OCI-LY3 (cell line): Measurements from ENCODE around the gene USP14.

Experiments used
- H2AFZ ChIP-seq: fragments of 200-600, 300-600 bp; shearing (Covaris generic); 2 replicates; pipeline ENCODE4 v1.6.0; 2014; ENCODE audit warnings: antibody characterized with exemption, low read depth, low read length
- H3K27ac ChIP-seq: fragments of 200-600, 300-600 bp; sonication (generic); 2 replicates; pipeline ENCODE4 v1.5.1; 2014; ENCODE audit warnings: mild to moderate bottlenecking, low read length, moderate library complexity, mixed read lengths
- H3K27me3 ChIP-seq: fragments of 200-600, 300-600 bp; sonication (generic); 2 replicates; pipeline ENCODE4 v1.6.1; 2014; ENCODE audit warnings: low read depth, low read length, mixed read lengths
- H3K36me3 ChIP-seq: fragments of 200-600, 300-600 bp; sonication (generic); replicated peaks from 2 replicates; pipeline ENCODE3; 2014; ENCODE audit warnings: low read depth, low read length, mixed read lengths
- H3K4me1 ChIP-seq: fragments of 300-600, 200-600 bp; sonication (generic); 2 replicates; pipeline ENCODE4 v1.6.1; 2014; ENCODE audit warnings: low read length, mixed read lengths
- H3K4me2 ChIP-seq: fragments of 200-600, 300-600 bp; sonication (generic); 2 replicates; pipeline ENCODE4 v1.6.1; 2014; ENCODE audit warnings: low read length, mixed read lengths
- H3K4me3 ChIP-seq: fragments of 300-600, 200-600 bp; sonication (generic); 2 replicates; pipeline ENCODE4 v1.5.1; 2014; ENCODE audit warnings: antibody characterized with exemption, mild to moderate bottlenecking, low read length, moderate library complexity
- H3K79me2 ChIP-seq: fragments of 300-600, 200-600 bp; shearing (Covaris generic); 2 replicates; pipeline ENCODE4 v1.6.1; 2014; ENCODE audit warnings: mild to moderate bottlenecking, low read length, mixed read lengths
- H3K9ac ChIP-seq: fragments of 300-600, 200-600 bp; shearing (Covaris generic); 2 replicates; pipeline ENCODE4 v1.6.0; 2014; ENCODE audit warnings: mild to moderate bottlenecking, low read length, moderate library complexity
- H3K9me3 ChIP-seq: fragments of 200-600, 300-600 bp; shearing (Covaris generic); 2 replicates; pipeline ENCODE4 v1.6.1; 2014; ENCODE audit warnings: low read length, mixed read lengths; ENCODE audit not compliant: insufficient read depth
- H4K20me1 ChIP-seq: fragments of 200-600, 300-600 bp; sonication (generic); 2 replicates; pipeline ENCODE4 v1.6.1; 2016; ENCODE audit warnings: low read length, mixed read lengths; ENCODE audit not compliant: insufficient read depth
- CTCF ChIP-seq: fragments of 200-600, 300-600 bp; sonication (generic); IDR thresholded peaks from 2 replicates; pipeline ENCODE4 v1.5.1; 2014; ENCODE audit warnings: antibody characterized with exemption, low read length, low read depth
- EZH2phosphoT487 ChIP-seq: fragments of 200-600 bp; shearing (Covaris generic); IDR thresholded peaks from 2 replicates; pipeline ENCODE4 v1.6.1; 2018; ENCODE audit warnings: antibody characterized with exemption, mixed run types, low read depth

USP14 gene

GRCh38 chr18:213505-213904 lies 55.1 kb downstream of the USP14 start:
- Histone ChIP-seq H3K36me3 (peaks cover 84% of the 10 kb centered on the region), H3K9me3 (peaks cover 7% of the 10 kb centered on the region), H3K27me3 (no peaks in the 10 kb centered on the region), H2AFZ (no peak overlapping the region), H3K9ac (no peak overlapping the region), H3K4me2 (no peak overlapping the region), H3K4me1 (no peaks in the 10 kb centered on the region), H3K79me2 (no peaks in the 10 kb centered on the region; the same call in 1 of the 2 replicates), H4K20me1 (no peaks in the 10 kb centered on the region), H3K4me3 (no peak overlapping the region), H3K27ac (no peak overlapping the region)
- TF ChIP-seq EZH2phosphoT487 (no peak), CTCF (no peak)

- Histone ChIP-seq H3K4me3 (no peak overlapping the region), H4K20me1 (no peaks in the 10 kb centered on the region)
Observed at GRCh38 chr18:213966-214365, 55.6 kb downstream of the USP14 start.

GRCh38 chr18:215448-216010 lies 57.2 kb downstream of the USP14 start:
- no peaks in the 10 kb centered on the region for H4K20me1 ChIP-seq
- H3K27ac ChIP-seq: no peak overlapping the region
- H3K79me2 ChIP-seq: no peaks in the 10 kb centered on the region; the same call in 1 of the 2 replicates
- H3K9ac ChIP-seq: no peak overlapping the region
- H3K4me2 ChIP-seq: no peak overlapping the region
- TF ChIP-seq CTCF: no peak
- no peak for TF ChIP-seq EZH2phosphoT487
- peaks cover 10% of the 10 kb centered on the region for H3K9me3 ChIP-seq
- no peaks in the 10 kb centered on the region for H3K4me1 ChIP-seq
- H3K36me3 ChIP-seq: peaks cover 84% of the 10 kb centered on the region
- no peak overlapping the region for H3K4me3 ChIP-seq
- no peak overlapping the region for H2AFZ ChIP-seq
- H3K27me3 ChIP-seq: no peaks in the 10 kb centered on the region

More at GRCh38 chr18:213966-214365, 55.6 kb downstream of the USP14 start:
- TF ChIP-seq EZH2phosphoT487 (no peak), CTCF (no peak)
- Histone ChIP-seq H3K4me1 (no peaks in the 10 kb centered on the region), H3K4me2 (no peak overlapping the region), H3K9ac (no peak overlapping the region), H3K36me3 (peaks cover 87% of the 10 kb centered on the region), H3K9me3 (peaks cover 10% of the 10 kb centered on the region), H3K79me2 (no peaks in the 10 kb centered on the region; the same call in 1 of the 2 replicates), H3K27me3 (no peaks in the 10 kb centered on the region), H2AFZ (no peak overlapping the region), H3K27ac (no peak overlapping the region)

- H3K4me1 ChIP-seq: no peaks in the 10 kb centered on the region
- H3K27ac ChIP-seq: no peak overlapping the region
- H2AFZ ChIP-seq: no peak overlapping the region
- no peak overlapping the region for H3K4me3 ChIP-seq
- H3K9me3 ChIP-seq: peaks cover 10% of the 10 kb centered on the region
- TF ChIP-seq CTCF: no peak
- H3K79me2 ChIP-seq: no peaks in the 10 kb centered on the region; the same call in 1 of the 2 replicates
- H4K20me1 ChIP-seq: no peaks in the 10 kb centered on the region
- H3K36me3 ChIP-seq: peaks cover 76% of the 10 kb centered on the region
- H3K9ac ChIP-seq: no peak overlapping the region
- H3K4me2 ChIP-seq: no peak overlapping the region
- H3K27me3 ChIP-seq: no peaks in the 10 kb centered on the region
Observed at GRCh38 chr18:217532-218336, 59.4 kb downstream of the USP14 start.
